Common myeloid progenitor, CD34-positive (primary cell): ENCODE measurements around the gene RIPPLY3.
"Not testable (repeated sequence)": the region's sequence is repeated elsewhere in the genome, so short reads cannot be mapped to it uniquely, and the experiment has no call there.

Source experiments
- CTCF ChIA-PET: fragments of 350-600 bp; sonication (Branson Sonifier 250); formaldehyde crosslinking; loops from one replicate; lab custom pipeline; 2021; ENCODE audit warnings: antibody characterized with exemption; lab: Charles Lee
- POLR2A ChIA-PET: fragments of 350-600 bp; sonication (Branson Sonifier 250); formaldehyde crosslinking; loops from one replicate; lab custom pipeline; 2021; ENCODE audit warnings: antibody characterized with exemption; lab: Charles Lee
- DNase-seq, 3 donors: peaks; one replicate each; pipeline versions ENCODE4 v3.0.0 to v3.0.0-alpha.2; 2013
- H3K27ac ChIP-seq, 2 experiments: 1 replicate in 1 of 2; 2 replicates in 1 of 2; pipeline ENCODE4 v1.7.0; 2013; ENCODE audit warnings: inconsistent platforms in 2 of 2, low read length in 2 of 2, mild to moderate bottlenecking in 2 of 2, low read depth in 1 of 2, moderate library complexity in 1 of 2; ENCODE audit not compliant: severe bottlenecking in 2 of 2, insufficient read depth in 1 of 2, poor library complexity in 1 of 2
- H3K27me3 ChIP-seq, 5 experiments: replicated peaks in 2 of 5; 1 replicate in 3 of 5; 2 replicates in 2 of 5; pipeline versions ENCODE4 v1.6.1 to v1.7.0; 2013; ENCODE audit warnings: low read length in 4 of 5, mild to moderate bottlenecking in 2 of 5, moderate library complexity in 2 of 5, inconsistent platforms in 1 of 5; ENCODE audit not compliant: insufficient read depth in 5 of 5, control insufficient read depth in 4 of 5
- H3K36me3 ChIP-seq, 4 experiments: 1 replicate in 2 of 4; 2 replicates in 2 of 4; pipeline versions ENCODE4 v1.6.1 to v1.7.0; 2013; ENCODE audit warnings: low read length in 3 of 4, control low read depth in 1 of 4, mild to moderate bottlenecking in 1 of 4; ENCODE audit not compliant: control insufficient read depth in 4 of 4, insufficient read depth in 4 of 4
- H3K4me1 ChIP-seq, 4 experiments: 1 replicate in 3 of 4; 2 replicates in 1 of 4; pipeline versions ENCODE4 v1.6.1 to v1.7.1; 2013; ENCODE audit warnings: low read length in 3 of 4, mild to moderate bottlenecking in 3 of 4, control low read depth in 1 of 4, inconsistent platforms in 1 of 4, moderate library complexity in 1 of 4; ENCODE audit not compliant: control insufficient read depth in 4 of 4, insufficient read depth in 4 of 4; ENCODE audit errors: control extremely low read depth in 1 of 4
- H3K4me3 ChIP-seq, 7 experiments: 1 replicate in 4 of 7; 2 replicates in 3 of 7; pipeline versions ENCODE4 v1.5.1 to v1.7.0; 2013; ENCODE audit warnings: mild to moderate bottlenecking in 7 of 7, low read length in 6 of 7, moderate library complexity in 6 of 7, inconsistent platforms in 2 of 7, low read depth in 2 of 7, control low read depth in 1 of 7; ENCODE audit not compliant: insufficient read depth in 4 of 7, control insufficient read depth in 1 of 7; ENCODE audit errors: extremely low read depth in 1 of 7
- H3K9me3 ChIP-seq, 5 experiments: 1 replicate in 4 of 5; 2 replicates in 1 of 5; pipeline versions ENCODE4 v1.6.1 to v1.7.1; 2013; ENCODE audit warnings: low read length in 4 of 5, mild to moderate bottlenecking in 2 of 5, inconsistent platforms in 1 of 5, low read depth in 1 of 5, moderate library complexity in 1 of 5; ENCODE audit not compliant: control insufficient read depth in 4 of 5, insufficient read depth in 2 of 5; ENCODE audit errors: control extremely low read depth in 1 of 5
- WGBS: methylation state at CpG from one replicate; pipeline ENCODE4 v1.1.5; 2013; ENCODE audit not compliant: insufficient coverage; 5-methylcytosine and 5-hydroxymethylcytosine counted together

Gene RIPPLY3

GRCh38 chr21:37045556-37045955 is 39.1 kb downstream of the RIPPLY3 start:
- POLR2A ChIA-PET: interaction anchor here (0.6 to 1.5 kb wide), 3 partner anchors 8 to 390 kb away, joined by 3 to 7 read pairs (median 6); partner anchors contain the start of genes PIGP and TTC3

DNA sequence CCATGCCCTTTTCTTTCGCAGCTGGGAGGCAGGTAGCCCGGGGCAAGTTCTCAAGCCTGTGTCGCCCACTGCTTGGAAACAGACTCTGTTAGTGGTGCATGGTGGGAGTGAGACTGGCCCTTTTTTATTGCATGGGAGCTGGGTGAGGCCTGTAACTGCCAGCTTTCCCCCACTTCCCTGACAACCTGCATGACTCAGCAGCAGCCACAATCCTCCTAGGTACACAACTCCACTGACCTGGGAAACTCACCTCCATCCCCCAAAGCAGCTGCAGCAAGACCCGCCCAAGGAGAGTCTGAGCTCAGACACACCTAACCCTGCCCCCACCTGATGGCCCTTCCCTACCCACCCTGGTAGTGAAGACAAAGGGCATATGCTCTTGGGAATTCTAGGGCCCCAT is 40.6 kb downstream of the RIPPLY3 start:
- no peak overlapping the region for H3K27ac ChIP-seq
- H3K36me3 ChIP-seq: no peaks in the 10 kb centered on the region
- H3K4me3 ChIP-seq: no peak overlapping the region
- DNase-seq: peak in 2 of 3 donors; percentile 37 to 51
- H3K9me3 ChIP-seq: no peaks in the 10 kb centered on the region
- ChIA-PET POLR2A (no interaction called here), CTCF (interaction anchor here (0.6 to 1.8 kb wide), 3 partner anchors 22 to 150 kb away, joined by 3 to 5 read pairs (median 3); no protein-coding TSS in a partner anchor)
- 100% methylated on average over 2 of the region's 4 CpGs for WGBS
- H3K27me3 ChIP-seq: no peaks in the 10 kb centered on the region
- H3K4me1 ChIP-seq: peaks cover 4 to 44% (median 34%) of the 10 kb centered on the region in 4 experiments

More at GRCh38 chr21:37045556-37045955, 39.1 kb downstream of the RIPPLY3 start:
- H3K4me3 ChIP-seq: peak overlapping the region in 1 of 7 experiments; percentile 19
- DNase-seq: no peak
- no peak overlapping the region for H3K27ac ChIP-seq
- H3K36me3 ChIP-seq: no peaks in the 10 kb centered on the region
- no peaks in the 10 kb centered on the region for H3K27me3 ChIP-seq
- peaks cover 4 to 41% (median 34%) of the 10 kb centered on the region in 4 experiments for H3K4me1 ChIP-seq
- CTCF ChIA-PET: interaction anchor here (0.6 to 2.0 kb wide), 8 partner anchors 24 to 63 kb away, joined by 3 to 6 read pairs (median 3); no protein-coding TSS in a partner anchor
- 94% methylated on average over 6 of the region's 6 CpGs for WGBS
- no peaks in the 10 kb centered on the region for H3K9me3 ChIP-seq

DNA sequence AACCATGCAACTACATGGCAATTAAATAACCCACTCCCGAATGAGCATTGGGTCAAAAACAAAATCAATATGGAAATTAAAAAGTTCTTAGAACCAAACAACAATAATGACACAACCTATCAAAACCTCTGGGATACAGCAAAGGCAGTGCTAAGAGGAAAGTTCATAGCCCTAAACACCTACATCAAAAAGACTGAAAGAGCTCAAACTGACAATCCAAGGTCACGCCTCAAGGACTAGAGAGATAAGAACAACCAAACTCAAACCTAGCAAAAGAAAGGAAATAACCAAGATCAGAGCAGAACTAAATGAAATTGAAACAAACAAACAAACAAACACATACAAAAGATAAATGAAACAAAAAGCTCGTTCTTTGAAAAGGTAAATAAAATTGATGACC is 43.2 kb downstream of the RIPPLY3 start:
- DNase-seq: not testable (repeated sequence)

GRCh38 chr21:37055271-37055855 is 48.9 kb downstream of the RIPPLY3 start:
- ChIA-PET POLR2A (no interaction called here), CTCF (interaction anchor here (0.9 kb wide), 1 partner anchor 16 kb away, joined by 4 read pairs; no protein-coding TSS in a partner anchor)
- peaks cover 0 to 6% (median 0%) of the 10 kb centered on the region in 5 experiments for H3K9me3 ChIP-seq
- H3K4me1 ChIP-seq: peaks cover 0 to 16% (median 3%) of the 10 kb centered on the region in 4 experiments
- no peaks in the 10 kb centered on the region for H3K27me3 ChIP-seq
- H3K36me3 ChIP-seq: no peaks in the 10 kb centered on the region
- no peak for DNase-seq
- H3K27ac ChIP-seq: no peak overlapping the region
- H3K4me3 ChIP-seq: no peak overlapping the region
- 91% methylated on average over 1 of the region's 2 CpGs for WGBS

More for the DNA sequence above, 43.2 kb downstream of the RIPPLY3 start:
- H3K9me3 ChIP-seq, H3K27ac ChIP-seq, H3K4me3 ChIP-seq, POLR2A ChIA-PET, H3K27me3 ChIP-seq, H3K36me3 ChIP-seq, CTCF ChIA-PET: not testable (repeated sequence)
- H3K4me1 ChIP-seq: peaks cover 4 to 30% (median 22%) of the 10 kb centered on the region in 4 experiments
- 100% methylated on average over 1 of the region's 3 CpGs for WGBS

DNA sequence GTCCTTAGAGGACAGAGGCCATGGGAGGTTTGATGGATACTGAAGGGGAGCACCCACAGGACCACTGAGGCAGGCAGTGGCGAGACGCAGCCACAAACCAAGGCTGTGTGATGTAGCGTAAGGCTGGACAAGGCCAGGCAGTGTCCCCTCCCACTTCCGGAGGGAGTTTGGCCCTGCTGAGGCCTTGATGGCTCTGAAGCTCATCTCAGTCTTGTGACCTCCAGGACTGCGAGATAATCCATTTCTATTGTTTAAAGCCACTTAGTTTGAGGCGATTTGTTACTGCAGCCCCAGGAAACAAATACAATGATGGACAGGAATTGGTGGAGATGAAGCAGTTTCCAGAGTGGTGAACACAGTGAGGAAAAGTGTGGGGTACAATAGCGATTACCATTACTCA is 51.1 kb downstream of the RIPPLY3 start:
- Histone ChIP-seq H3K9me3 (peaks cover 0 to 6% (median 0%) of the 10 kb centered on the region in 5 experiments), H3K27me3 (no peaks in the 10 kb centered on the region), H3K36me3 (no peaks in the 10 kb centered on the region), H3K27ac (no peak overlapping the region), H3K4me3 (no peak overlapping the region), H3K4me1 (peaks cover 0 to 16% (median 3%) of the 10 kb centered on the region in 4 experiments)
- ChIA-PET CTCF (interaction anchor here (2.4 kb wide), 1 partner anchor 9 kb away, joined by 5 read pairs; no protein-coding TSS in a partner anchor), POLR2A (no interaction called here)
- DNase-seq: no peak
- WGBS: 99% methylated on average over 6 of the region's 7 CpGs

DNA sequence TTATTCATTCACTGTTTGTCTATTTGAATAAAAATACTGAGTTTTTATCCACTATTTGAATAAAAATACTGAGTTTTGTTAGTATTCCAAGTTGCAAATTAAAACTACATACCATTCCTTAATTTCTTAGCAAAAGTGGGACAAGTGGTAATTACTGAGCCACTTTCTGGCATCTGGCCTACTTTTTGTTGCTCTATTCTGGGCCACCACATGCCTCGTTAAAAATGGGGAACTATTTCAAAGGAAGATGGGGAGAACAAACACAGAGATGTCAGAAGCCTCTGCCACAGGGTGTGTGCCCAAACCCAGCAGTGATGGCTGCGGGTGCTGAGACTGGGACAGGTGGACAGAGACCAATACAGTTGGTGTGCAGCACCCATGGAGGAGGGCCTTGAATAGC is 51.8 kb downstream of the RIPPLY3 start:
- ChIA-PET POLR2A (no interaction called here), CTCF (interaction anchor here (0.6 to 2.4 kb wide), 2 partner anchors 9 to 307 kb away, joined by 3 to 5 read pairs; no protein-coding TSS in a partner anchor)
- H3K36me3 ChIP-seq: no peaks in the 10 kb centered on the region
- H3K9me3 ChIP-seq: peaks cover 0 to 6% (median 0%) of the 10 kb centered on the region in 5 experiments
- H3K27ac ChIP-seq: no peak overlapping the region
- DNase-seq: peak in 2 of 3 donors; percentile 55 to 63
- peaks cover 0 to 16% (median 3%) of the 10 kb centered on the region in 4 experiments for H3K4me1 ChIP-seq
- no peak overlapping the region for H3K4me3 ChIP-seq
- no peaks in the 10 kb centered on the region for H3K27me3 ChIP-seq
- 56% methylated on average over 2 of the region's 2 CpGs for WGBS

GRCh38 chr21:37059181-37059580 is 52.7 kb downstream of the RIPPLY3 start:
- Histone ChIP-seq H3K27ac (no peak overlapping the region), H3K4me3 (no peak overlapping the region), H3K9me3 (peaks cover 0 to 6% (median 0%) of the 10 kb centered on the region in 5 experiments), H3K4me1 (peaks cover 0 to 16% (median 3%) of the 10 kb centered on the region in 4 experiments), H3K36me3 (no peaks in the 10 kb centered on the region), H3K27me3 (no peaks in the 10 kb centered on the region)
- 50% methylated on average over 2 of the region's 5 CpGs for WGBS
- ChIA-PET CTCF (interaction anchor here (2.4 kb wide), 1 partner anchor 8 kb away, joined by 5 read pairs; no protein-coding TSS in a partner anchor), POLR2A (no interaction called here)
- no peak for DNase-seq
